Measurements from ENCODE around the gene CAPN13. TPM values are rescaled to one million over a fixed set of nuclear protein-coding genes. Genes with fewer than 3 reads are reported as not detected.
A peak's percentile ranks its signal among the peaks of the same experiment; 100 is the strongest.

Gene CAPN13
- total and polyA plus RNA-seq, 3 donors from 2014 or later: 0.57 to 2.7 (median 2.2) TPM

DNA sequence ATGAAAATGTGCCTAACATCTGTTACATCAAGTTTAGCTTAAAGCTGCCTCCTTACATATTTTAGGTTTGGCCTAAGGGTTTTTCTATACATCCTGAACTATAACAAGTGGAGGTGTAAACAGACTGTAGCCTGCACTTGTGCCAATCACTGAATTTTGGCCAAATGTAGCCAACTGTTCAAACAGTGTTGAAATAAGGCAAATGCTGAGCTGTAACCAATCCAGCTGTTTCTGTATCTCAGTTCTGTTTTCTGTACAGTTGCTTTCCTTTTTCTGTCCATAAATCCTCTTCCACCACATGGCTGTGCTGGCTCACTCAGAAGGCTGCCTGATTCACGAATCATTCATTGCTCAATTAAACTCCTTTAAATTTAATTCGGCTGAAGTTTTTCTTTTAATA, 19.2 kb upstream of the CAPN13 start:
- Histone ChIP-seq H3K27ac (no peak overlapping the region), H3K4me3 (no peak overlapping the region), H3K27me3 (no peaks in the 10 kb centered on the region), H3K36me3 (ENCODE audit: low read depth, missing control alignments) (no peaks in the 10 kb centered on the region), H3K4me1 (peaks cover 8% of the 10 kb centered on the region), H3K9me3 (no peaks in the 10 kb centered on the region)
- no peak for DNase-seq
- TF ChIP-seq, protein P1, sequence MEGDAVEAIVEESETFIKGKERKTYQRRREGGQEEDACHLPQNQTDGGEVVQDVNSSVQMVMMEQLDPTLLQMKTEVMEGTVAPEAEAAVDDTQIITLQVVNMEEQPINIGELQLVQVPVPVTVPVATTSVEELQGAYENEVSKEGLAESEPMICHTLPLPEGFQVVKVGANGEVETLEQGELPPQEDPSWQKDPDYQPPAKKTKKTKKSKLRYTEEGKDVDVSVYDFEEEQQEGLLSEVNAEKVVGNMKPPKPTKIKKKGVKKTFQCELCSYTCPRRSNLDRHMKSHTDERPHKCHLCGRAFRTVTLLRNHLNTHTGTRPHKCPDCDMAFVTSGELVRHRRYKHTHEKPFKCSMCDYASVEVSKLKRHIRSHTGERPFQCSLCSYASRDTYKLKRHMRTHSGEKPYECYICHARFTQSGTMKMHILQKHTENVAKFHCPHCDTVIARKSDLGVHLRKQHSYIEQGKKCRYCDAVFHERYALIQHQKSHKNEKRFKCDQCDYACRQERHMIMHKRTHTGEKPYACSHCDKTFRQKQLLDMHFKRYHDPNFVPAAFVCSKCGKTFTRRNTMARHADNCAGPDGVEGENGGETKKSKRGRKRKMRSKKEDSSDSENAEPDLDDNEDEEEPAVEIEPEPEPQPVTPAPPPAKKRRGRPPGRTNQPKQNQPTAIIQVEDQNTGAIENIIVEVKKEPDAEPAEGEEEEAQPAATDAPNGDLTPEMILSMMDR (IDR thresholded peaks at IDR 0.05): no peak
- TF ChIP-seq POLR2A (IDR thresholded peaks at IDR 0.05): no peak
- 70 to 79% methylated on average over 2 of the region's 2 CpGs for WGBS, 2 donors
- intact Hi-C loops (cut with DNase I; ENCODE audit: low total_unique reads): no loop called here

DNA sequence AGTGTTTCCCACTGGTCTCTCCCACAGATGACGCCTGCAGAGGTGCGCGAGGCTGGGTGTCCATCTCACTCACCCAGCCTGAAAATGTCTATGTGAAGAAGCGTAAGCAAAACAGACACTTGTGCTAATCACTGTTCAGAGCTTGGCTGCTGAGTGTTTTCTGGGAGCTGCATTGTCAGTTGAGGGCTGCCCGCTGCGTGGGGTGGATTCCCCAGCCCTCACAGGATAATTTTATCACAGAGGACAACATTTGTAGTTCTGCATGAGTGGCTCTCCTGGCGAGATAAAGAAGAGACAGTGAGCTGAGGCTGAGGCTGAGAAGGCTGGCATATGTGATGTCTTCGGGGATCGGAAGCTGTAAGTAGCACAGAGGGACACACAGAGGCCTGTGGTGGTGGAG, 16.2 kb upstream of the CAPN13 start:
- no peak for TF ChIP-seq POLR2A (IDR thresholded peaks at IDR 0.05)
- TF ChIP-seq, protein P1 (IDR thresholded peaks at IDR 0.05): no peak
- Histone ChIP-seq H3K27me3 (no peaks in the 10 kb centered on the region), H3K36me3 (ENCODE audit: low read depth, missing control alignments) (no peaks in the 10 kb centered on the region), H3K27ac (peak overlapping the region; percentile 70 to 71), H3K4me1 (peaks cover 15% of the 10 kb centered on the region), H3K9me3 (no peaks in the 10 kb centered on the region), H3K4me3 (no peak overlapping the region)
- WGBS, 2 donors: 62 to 67% methylated on average over 9 of the region's 9 CpGs
- intact Hi-C loops (cut with DNase I; ENCODE audit: low total_unique reads): no loop called here
- DNase-seq: peak; percentile 73

GRCh38 chr2:30821960-30822359, 14.7 kb upstream of the CAPN13 start:
- peaks cover 15% of the 10 kb centered on the region for H3K4me1 ChIP-seq
- no peak for DNase-seq
- H3K4me3 ChIP-seq: no peak overlapping the region
- no peaks in the 10 kb centered on the region for H3K9me3 ChIP-seq
- H3K27ac ChIP-seq: peak overlapping the region; percentile 70 to 71
- intact Hi-C loops (cut with DNase I; ENCODE audit: low total_unique reads): no loop called here
- H3K27me3 ChIP-seq: no peaks in the 10 kb centered on the region
- WGBS, 2 donors: 69 to 83% methylated on average over 9 of the region's 9 CpGs
- TF ChIP-seq, protein P1 (IDR thresholded peaks at IDR 0.05): no peak
- H3K36me3 ChIP-seq (ENCODE audit: low read depth, missing control alignments): no peaks in the 10 kb centered on the region

- intact Hi-C loops (cut with DNase I; ENCODE audit: low total_unique reads): no loop called here
- Histone ChIP-seq H3K36me3 (ENCODE audit: low read depth, missing control alignments) (no peaks in the 10 kb centered on the region), H3K27me3 (no peaks in the 10 kb centered on the region), H3K27ac (peak overlapping the region; percentile 71 to 72), H3K9me3 (no peaks in the 10 kb centered on the region), H3K4me1 (peaks cover 15% of the 10 kb centered on the region), H3K4me3 (no peak overlapping the region)
- DNase-seq: peak; percentile 77
- 64 to 67% methylated on average over 12 of the region's 12 CpGs for WGBS, 2 donors
- TF ChIP-seq, protein P1 (IDR thresholded peaks at IDR 0.05): no peak
- no peak for TF ChIP-seq POLR2A (IDR thresholded peaks at IDR 0.05)
These were observed 13.3 kb upstream of the CAPN13 start for GRCh38 chr2:30820381-30821055.

DNA sequence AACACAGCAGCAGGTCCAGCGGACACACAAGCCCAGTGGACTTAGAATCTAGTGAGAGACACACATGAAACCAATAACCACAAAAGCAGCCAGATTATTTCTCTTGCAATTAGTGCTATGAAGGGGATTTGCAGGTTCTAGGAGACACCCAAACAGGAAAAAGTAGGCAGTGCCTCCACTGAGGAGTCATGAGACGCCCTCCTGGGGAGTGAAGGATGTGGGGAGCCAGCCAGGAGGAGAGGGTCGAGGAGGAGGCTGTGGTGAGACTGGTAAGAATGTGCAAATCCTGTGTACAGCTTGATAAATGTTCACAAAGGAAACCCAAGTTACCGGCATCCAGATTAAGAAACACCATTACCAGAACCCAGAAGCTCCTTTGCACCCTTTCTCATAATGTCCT, 2.7 kb upstream of the CAPN13 start:
- intact Hi-C loops (cut with DNase I; ENCODE audit: low total_unique reads): no loop called here
- no peak for DNase-seq

More for the DNA sequence above, 2.7 kb upstream of the CAPN13 start:
- no peak overlapping the region for H3K27ac ChIP-seq
- no peak overlapping the region for H3K4me3 ChIP-seq
- H3K36me3 ChIP-seq (ENCODE audit: low read depth, missing control alignments): no peaks in the 10 kb centered on the region
- no peaks in the 10 kb centered on the region for H3K4me1 ChIP-seq
- WGBS, 2 donors: 67 to 79% methylated on average over 4 of the region's 4 CpGs
- TF ChIP-seq, protein P1 (IDR thresholded peaks at IDR 0.05): no peak
- TF ChIP-seq POLR2A (IDR thresholded peaks at IDR 0.05): no peak
- no peaks in the 10 kb centered on the region for H3K27me3 ChIP-seq
- H3K9me3 ChIP-seq: no peaks in the 10 kb centered on the region

Measured in testis (tissue), 3 donors.